Naive B cell (primary cell): ENCODE measurements around the gene CALCOCO1. TPM values are rescaled to one million over a fixed set of nuclear protein-coding genes. Genes with fewer than 3 reads are reported as not detected.
"Not testable (repeated sequence)": the region's sequence is repeated elsewhere in the genome, so short reads cannot be mapped to it uniquely, and the experiment has no call there.

Experiments used
- ATAC-seq, 2 donors: fragments of 150-1000 bp; cut with Tn5 transposase; 2 replicates each; pipeline ENCODE4 v1.10.0; 2021; ENCODE audit warnings: low read depth in 2 of 2, mild to moderate bottlenecking in 2 of 2, moderate library complexity in 2 of 2
- DNase-seq: peaks from one replicate; pipeline ENCODE4 v3.0.0; 2022
- H3K27ac Mint-ChIP-seq, 6 donors: one replicate each; pipeline ENCODE4 v1.8.0; 2020 to 2022; ENCODE audit warnings: mild to moderate bottlenecking in 6 of 6, mixed read lengths in 6 of 6, moderate library complexity in 5 of 6, inconsistent platforms in 2 of 6
- H3K27me3 Mint-ChIP-seq, 3 donors: one replicate each; pipeline ENCODE4 v1.8.0; 2021 to 2022; ENCODE audit warnings: mixed read lengths in 3 of 3, mild to moderate bottlenecking in 1 of 3
- H3K36me3 Mint-ChIP-seq, 2 donors: one replicate each; pipeline ENCODE4 v1.8.0; 2020 to 2022; ENCODE audit warnings: mixed read lengths in 2 of 2, inconsistent platforms in 1 of 2, mild to moderate bottlenecking in 1 of 2
- H3K4me1 Mint-ChIP-seq, 3 donors: one replicate each; pipeline ENCODE4 v1.8.0; 2020 to 2022; ENCODE audit warnings: mixed read lengths in 3 of 3, inconsistent platforms in 1 of 3, mild to moderate bottlenecking in 1 of 3, moderate library complexity in 1 of 3
- H3K4me3 Mint-ChIP-seq, 8 donors: one replicate each; pipeline ENCODE4 v1.8.0; 2020 to 2022; ENCODE audit warnings: mild to moderate bottlenecking in 8 of 8, mixed read lengths in 8 of 8, moderate library complexity in 8 of 8, inconsistent platforms in 2 of 8
- H3K9me3 Mint-ChIP-seq, 7 donors: one replicate each; pipeline ENCODE4 v1.8.0; 2020 to 2022; ENCODE audit warnings: mixed read lengths in 7 of 7, mild to moderate bottlenecking in 5 of 7, inconsistent platforms in 2 of 7, moderate library complexity in 1 of 7
- polyA plus RNA-seq, 6 donors: library from polyadenylated mRNA; unstranded; fragments of 300-500 nt; fragmentation: Illumina TruSeq; gene quantifications; one replicate each; pipeline ENCODE4 v1.2.3, GENCODE V29; 2021; ENCODE audit warnings: low read depth in 6 of 6

The CALCOCO1 gene
- polyA plus RNA-seq, 6 donors from 2014 or later = 65.8 to 93.2 (median 78.8) TPM

- H3K36me3 Mint-ChIP-seq = peaks cover 0 to 3% of the 10 kb centered on the region in 2 donors
- no peak for ATAC-seq
- DNase-seq = no peak
- no peak overlapping the region for H3K27ac Mint-ChIP-seq
- H3K9me3 Mint-ChIP-seq = no peaks in the 10 kb centered on the region
- H3K27me3 Mint-ChIP-seq = peaks cover 85 to 91% (median 88%) of the 10 kb centered on the region in 3 donors
- peak overlapping the region in 1 of 8 donors; percentile 21 for H3K4me3 Mint-ChIP-seq
- H3K4me1 Mint-ChIP-seq = peaks cover 33 to 38% (median 35%) of the 10 kb centered on the region in 3 donors
These were observed 28.1 kb downstream of the CALCOCO1 start for GRCh38 chr12:53698948-53699677.

GRCh38 chr12:53696655-53697331 lies 30.5 kb downstream of the CALCOCO1 start:
- ATAC-seq = no peak
- peak overlapping the region in 2 of 6 donors; percentile 39 to 56 for H3K27ac Mint-ChIP-seq
- peaks cover 0 to under 1% (median 0%) of the 10 kb centered on the region in 7 donors for H3K9me3 Mint-ChIP-seq
- peak overlapping the region; percentile 39 to 91 (median 82) for H3K4me3 Mint-ChIP-seq
- peaks cover under 1 to 11% of the 10 kb centered on the region in 2 donors for H3K36me3 Mint-ChIP-seq
- peaks cover 83 to 90% (median 85%) of the 10 kb centered on the region in 3 donors for H3K27me3 Mint-ChIP-seq
- peaks cover 36 to 37% (median 37%) of the 10 kb centered on the region in 3 donors for H3K4me1 Mint-ChIP-seq
- no peak for DNase-seq

GRCh38 chr12:53696285-53696654 lies 31.0 kb downstream of the CALCOCO1 start:
- Mint-ChIP-seq H3K27me3 (peaks cover 82 to 91% (median 86%) of the 10 kb centered on the region in 3 donors), H3K9me3 (peaks cover 0 to 6% (median 0%) of the 10 kb centered on the region in 7 donors), H3K36me3 (peaks cover 4 to 16% of the 10 kb centered on the region in 2 donors), H3K4me3 (peak overlapping the region; percentile 39 to 91 (median 78)), H3K4me1 (peaks cover 34 to 36% (median 34%) of the 10 kb centered on the region in 3 donors), H3K27ac (peak overlapping the region in 2 of 6 donors; percentile 39 to 43)
- no peak for DNase-seq
- peak in 1 of 2 donors; percentile 24 for ATAC-seq

GRCh38 chr12:53695152-53696145 lies 31.8 kb downstream of the CALCOCO1 start:
- Mint-ChIP-seq H3K4me3 (peak overlapping the region; percentile 54 to 93 (median 90)), H3K27ac (no peak overlapping the region), H3K9me3 (peaks cover 0 to 7% (median 0%) of the 10 kb centered on the region in 7 donors), H3K36me3 (peaks cover 4 to 16% of the 10 kb centered on the region in 2 donors), H3K4me1 (peaks cover 34 to 36% (median 34%) of the 10 kb centered on the region in 3 donors), H3K27me3 (peaks cover 74 to 98% (median 92%) of the 10 kb centered on the region in 3 donors)
- peak; percentile 25 for DNase-seq
- ATAC-seq = peak; percentile 62 to 63

- Mint-ChIP-seq H3K27ac (peak overlapping the region in 1 of 6 donors; percentile 46), H3K4me3 (peak overlapping the region; percentile 54 to 93 (median 86)), H3K27me3 (peaks cover 70 to 95% (median 87%) of the 10 kb centered on the region in 3 donors), H3K4me1 (peaks cover 34 to 36% (median 34%) of the 10 kb centered on the region in 3 donors), H3K9me3 (peaks cover 0 to 7% (median 0%) of the 10 kb centered on the region in 7 donors), H3K36me3 (peaks cover 4 to 16% of the 10 kb centered on the region in 2 donors)
- ATAC-seq = no peak
- DNase-seq = no peak
These were observed 32.5 kb downstream of the CALCOCO1 start for GRCh38 chr12:53694756-53695151.

GRCh38 chr12:53688134-53688533 lies 39.1 kb downstream of the CALCOCO1 start:
- Mint-ChIP-seq H3K4me3 (no peak overlapping the region), H3K4me1 (no peaks in the 10 kb centered on the region), H3K9me3 (peaks cover 0 to 7% (median 0%) of the 10 kb centered on the region in 7 donors), H3K27me3 (peaks cover 32 to 42% (median 37%) of the 10 kb centered on the region in 3 donors), H3K36me3 (peaks cover 4 to 8% of the 10 kb centered on the region in 2 donors), H3K27ac (no peak overlapping the region)
- no peak for ATAC-seq
- DNase-seq = no peak

GRCh38 chr12:53686436-53686835 lies 40.8 kb downstream of the CALCOCO1 start:
- Mint-ChIP-seq H3K27ac (no peak overlapping the region), H3K4me3 (no peak overlapping the region), H3K4me1 (no peaks in the 10 kb centered on the region), H3K27me3 (peaks cover 22 to 29% (median 24%) of the 10 kb centered on the region in 3 donors), H3K36me3 (peaks cover 0 to 2% of the 10 kb centered on the region in 2 donors), H3K9me3 (peaks cover 0 to 3% (median 0%) of the 10 kb centered on the region in 7 donors)
- DNase-seq (no peak), ATAC-seq (no peak)

GRCh38 chr12:53684654-53685220 lies 42.5 kb downstream of the CALCOCO1 start:
- no peaks in the 10 kb centered on the region for H3K4me1 Mint-ChIP-seq
- H3K27me3 Mint-ChIP-seq = peaks cover 14 to 24% (median 24%) of the 10 kb centered on the region in 3 donors
- H3K4me3 Mint-ChIP-seq = no peak overlapping the region
- H3K36me3 Mint-ChIP-seq = no peaks in the 10 kb centered on the region
- no peak overlapping the region for H3K27ac Mint-ChIP-seq
- H3K9me3 Mint-ChIP-seq = peaks cover 0 to under 1% (median 0%) of the 10 kb centered on the region in 7 donors
- ATAC-seq (no peak), DNase-seq (no peak)

GRCh38 chr12:53683983-53684382 lies 43.3 kb downstream of the CALCOCO1 start:
- ATAC-seq = no peak

GRCh38 chr12:53683494-53683893 lies 43.8 kb downstream of the CALCOCO1 start:
- H3K4me3 Mint-ChIP-seq = peak overlapping the region in 1 of 8 donors; percentile 42
- H3K27ac Mint-ChIP-seq = no peak overlapping the region
- DNase-seq = no peak
- no peak for ATAC-seq
- no peaks in the 10 kb centered on the region for H3K36me3 Mint-ChIP-seq
- H3K9me3 Mint-ChIP-seq = no peaks in the 10 kb centered on the region
- peaks cover 25 to 30% (median 29%) of the 10 kb centered on the region in 3 donors for H3K27me3 Mint-ChIP-seq
- H3K4me1 Mint-ChIP-seq = no peaks in the 10 kb centered on the region

More at GRCh38 chr12:53683983-53684382, 43.3 kb downstream of the CALCOCO1 start:
- Mint-ChIP-seq H3K9me3 (no peaks in the 10 kb centered on the region), H3K27ac (no peak overlapping the region), H3K27me3 (peaks cover 20 to 29% (median 27%) of the 10 kb centered on the region in 3 donors), H3K4me3 (no peak overlapping the region), H3K4me1 (no peaks in the 10 kb centered on the region), H3K36me3 (no peaks in the 10 kb centered on the region)
- DNase-seq = no peak

GRCh38 chr12:53680061-53680460 lies 47.2 kb downstream of the CALCOCO1 start:
- H3K36me3 Mint-ChIP-seq, H3K27ac Mint-ChIP-seq, ATAC-seq, H3K4me3 Mint-ChIP-seq, H3K9me3 Mint-ChIP-seq, DNase-seq: not testable (repeated sequence)
- peaks cover 23 to 39% (median 31%) of the 10 kb centered on the region in 3 donors for H3K27me3 Mint-ChIP-seq
- peaks cover 4 to 24% (median 16%) of the 10 kb centered on the region in 3 donors for H3K4me1 Mint-ChIP-seq

- H3K27ac Mint-ChIP-seq = no peak overlapping the region
- ATAC-seq = no peak
These were observed 49.5 kb downstream of the CALCOCO1 start for GRCh38 chr12:53677800-53678148.

More at GRCh38 chr12:53677800-53678148, 49.5 kb downstream of the CALCOCO1 start:
- Mint-ChIP-seq H3K27me3 (peaks cover 16 to 31% (median 24%) of the 10 kb centered on the region in 3 donors), H3K36me3 (no peaks in the 10 kb centered on the region), H3K9me3 (no peaks in the 10 kb centered on the region), H3K4me3 (peak overlapping the region; percentile 72 to 99 (median 92)), H3K4me1 (peaks cover 10 to 41% (median 28%) of the 10 kb centered on the region in 3 donors)
- DNase-seq = no peak
